ENCODE data around the gene DLK1. TPM values are rescaled to one million over a fixed set of nuclear protein-coding genes. Genes with fewer than 3 reads are reported as not detected.

DLK1 gene
- total and polyA plus RNA-seq, 2 donors from 2014 or later = 0.17 TPM; not detected in 1

- FAIRE-seq = no peak
- Histone ChIP-seq H3K9me3 (ENCODE audit: control insufficient read depth in 2 of 3, insufficient read depth in 1 of 3, low read length in 3 of 3) (no peaks in the 10 kb centered on the region), H3K27me3 (ENCODE audit: control insufficient read depth, insufficient read depth, low read length) (no peaks in the 10 kb centered on the region), H3K9ac (ENCODE audit: low read length in 3 of 3) (no peak overlapping the region), H3K36me3 (ENCODE audit: control insufficient read depth in 2 of 3, insufficient read depth in 3 of 3, low read length in 3 of 3) (no peaks in the 10 kb centered on the region), H3K4me1 (ENCODE audit: control insufficient read depth in 2 of 3, insufficient read depth in 2 of 3, low read depth in 1 of 3, low read length in 3 of 3) (peaks cover 6 to 32% (median 17%) of the 10 kb centered on the region in 3 donors), H3K27ac (ENCODE audit: low read depth in 2 of 2, low read length in 2 of 2) (no peak overlapping the region), H3K4me3 (ENCODE audit: low read length in 3 of 3) (no peak overlapping the region)
- DNase-seq = peak in 1 of 5 donors; percentile 80
- no peak for TF ChIP-seq CTCF (IDR thresholded peaks at IDR 0.05; ENCODE audit: borderline replicate concordance, extremely low read depth, insufficient read depth)
- intact Hi-C loops (cut with DNase I) = no loop called here
Measured at GRCh38 chr14:100678469-100678828, 48.2 kb upstream of the DLK1 start.

GRCh38 chr14:100679153-100679552, 47.5 kb upstream of the DLK1 start:
- peak overlapping the region in 1 of 2 donors; percentile 54 for H3K27ac ChIP-seq (ENCODE audit: low read depth in 2 of 2, low read length in 2 of 2)
- FAIRE-seq (no peak), DNase-seq (no peak)
- no peak overlapping the region for H3K4me3 ChIP-seq (ENCODE audit: low read length in 3 of 3)
- H3K4me1 ChIP-seq (ENCODE audit: control insufficient read depth in 2 of 3, insufficient read depth in 2 of 3, low read depth in 1 of 3, low read length in 3 of 3) = peaks cover 6 to 32% (median 17%) of the 10 kb centered on the region in 3 donors
- no peaks in the 10 kb centered on the region for H3K27me3 ChIP-seq (ENCODE audit: control insufficient read depth, insufficient read depth, low read length)
- H3K9ac ChIP-seq (ENCODE audit: low read length in 3 of 3) = no peak overlapping the region
- H3K9me3 ChIP-seq (ENCODE audit: control insufficient read depth in 2 of 3, insufficient read depth in 1 of 3, low read length in 3 of 3) = no peaks in the 10 kb centered on the region
- no peaks in the 10 kb centered on the region for H3K36me3 ChIP-seq (ENCODE audit: control insufficient read depth in 2 of 3, insufficient read depth in 3 of 3, low read length in 3 of 3)
- TF ChIP-seq CTCF (IDR thresholded peaks at IDR 0.05; ENCODE audit: borderline replicate concordance, extremely low read depth, insufficient read depth) = no peak
- intact Hi-C loops (cut with DNase I) = no loop called here

- peak overlapping the region; percentile 71 to 82 for H3K27ac ChIP-seq (ENCODE audit: low read depth in 2 of 2, low read length in 2 of 2)
- no peaks in the 10 kb centered on the region for H3K27me3 ChIP-seq (ENCODE audit: control insufficient read depth, insufficient read depth, low read length)
- H3K4me3 ChIP-seq (ENCODE audit: low read length in 3 of 3) = no peak overlapping the region
- peak overlapping the region in 1 of 3 donors; percentile 46 for H3K9ac ChIP-seq (ENCODE audit: low read length in 3 of 3)
- DNase-seq (peak; percentile 89 to 96 (median 92)), FAIRE-seq (no peak)
- no peak for TF ChIP-seq CTCF (IDR thresholded peaks at IDR 0.05; ENCODE audit: borderline replicate concordance, extremely low read depth, insufficient read depth)
- no peaks in the 10 kb centered on the region for H3K36me3 ChIP-seq (ENCODE audit: control insufficient read depth in 2 of 3, insufficient read depth in 3 of 3, low read length in 3 of 3)
- no peaks in the 10 kb centered on the region for H3K9me3 ChIP-seq (ENCODE audit: control insufficient read depth in 2 of 3, insufficient read depth in 1 of 3, low read length in 3 of 3)
- peaks cover 6 to 32% (median 17%) of the 10 kb centered on the region in 3 donors for H3K4me1 ChIP-seq (ENCODE audit: control insufficient read depth in 2 of 3, insufficient read depth in 2 of 3, low read depth in 1 of 3, low read length in 3 of 3)
- intact Hi-C loops (cut with DNase I) = no loop called here
Measured at GRCh38 chr14:100679707-100680438, 46.8 kb upstream of the DLK1 start.

Data from kidney (tissue), 14 donors.